Measurements from ENCODE around the gene WNT11.
A peak's percentile ranks its signal among the peaks of the same experiment; 100 is the strongest.
"Not testable (repeated sequence)": the region's sequence is repeated elsewhere in the genome, so short reads cannot be mapped to it uniquely, and the experiment has no call there.

Gene WNT11

DNA sequence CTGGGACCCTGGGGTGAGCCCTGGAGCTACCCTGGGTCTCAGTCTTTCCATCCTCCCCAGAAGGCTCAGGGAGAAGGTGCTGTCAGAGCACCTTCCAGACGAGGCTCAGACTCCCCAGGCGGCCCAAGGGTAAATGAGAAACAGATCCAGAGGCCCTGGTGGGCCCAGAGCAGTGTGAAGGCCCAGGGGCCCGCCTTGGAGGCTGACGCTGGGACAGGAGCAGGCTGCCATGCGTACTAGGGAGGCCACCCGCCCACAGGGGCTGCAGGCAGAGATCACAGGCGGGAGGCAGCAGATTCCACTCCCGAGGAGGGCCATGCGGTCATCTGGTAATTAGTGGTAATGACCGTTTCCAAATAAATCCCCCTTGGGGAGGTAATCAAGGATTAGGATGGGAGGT, 5.2 kb downstream of the WNT11 start:
- no peak for DNase-seq

GRCh38 chr11:76200006-76200940, 6.0 kb downstream of the WNT11 start:
- no peak for DNase-seq

GRCh38 chr11:76198691-76199090, 7.6 kb downstream of the WNT11 start:
- not testable (repeated sequence) for DNase-seq

DNA sequence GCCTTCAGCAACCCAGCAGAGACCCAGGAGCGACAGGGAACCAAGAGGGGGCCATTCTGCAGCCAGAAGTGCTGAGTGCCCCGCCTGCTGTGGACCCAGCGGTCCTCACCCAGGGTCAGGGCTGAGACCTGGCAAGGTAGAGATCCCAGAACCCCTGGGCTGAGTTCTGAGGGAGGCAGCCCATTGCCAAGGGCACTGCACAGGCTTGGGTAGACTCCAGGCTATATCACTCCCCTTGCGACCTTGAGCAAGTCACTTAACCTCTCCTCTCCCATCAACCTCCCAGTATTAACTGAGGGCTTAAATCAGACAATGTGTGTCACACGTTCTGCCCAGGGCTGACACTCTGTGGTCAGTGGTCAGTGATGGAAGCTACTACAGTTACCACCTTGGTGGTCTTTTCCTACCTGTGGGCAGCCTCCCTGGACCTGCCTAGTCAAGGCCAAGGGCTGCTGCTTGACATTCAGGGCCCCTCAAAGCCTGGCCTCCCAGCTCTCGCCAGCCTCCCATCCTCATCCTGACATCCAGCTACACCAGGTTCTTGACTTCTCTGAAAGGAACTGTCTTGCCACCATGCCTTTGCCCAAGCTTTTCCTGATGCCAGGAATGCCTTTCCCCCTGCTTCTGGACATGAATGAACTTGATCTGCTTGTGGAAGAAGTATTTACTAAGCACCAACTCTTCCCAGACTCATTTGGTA, 8.2 kb downstream of the WNT11 start:
- no peak for DNase-seq

GRCh38 chr11:76197332-76197731, 9.0 kb downstream of the WNT11 start:
- DNase-seq = no peak

GRCh38 chr11:76196849-76197248, 9.5 kb downstream of the WNT11 start:
- no peak for DNase-seq

GRCh38 chr11:76194872-76195668, 11.2 kb downstream of the WNT11 start:
- no peak for DNase-seq

- DNase-seq = no peak
These were observed 13.1 kb downstream of the WNT11 start for GRCh38 chr11:76193219-76193618.

GRCh38 chr11:76190376-76190775, 15.9 kb downstream of the WNT11 start:
- no peak for DNase-seq

DNA sequence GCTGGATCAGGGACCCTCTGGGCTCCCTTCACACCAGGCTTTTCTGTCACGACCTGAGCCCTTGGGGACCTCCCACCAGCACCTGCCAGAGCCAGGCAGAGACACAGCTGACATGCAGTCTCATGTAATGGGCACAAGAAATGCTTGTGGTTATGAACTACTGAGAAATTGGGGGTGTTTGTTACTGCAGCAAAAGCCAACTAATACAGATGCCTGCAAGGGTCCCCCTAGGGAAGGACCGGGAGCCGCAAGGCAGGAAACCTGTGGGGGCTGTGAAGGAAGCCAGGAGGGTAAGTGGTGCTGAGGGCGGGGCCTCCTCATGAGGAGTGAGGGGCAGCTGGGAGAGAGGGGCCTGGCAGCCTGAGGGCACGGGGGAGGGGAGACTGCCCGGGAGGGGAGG, 16.6 kb downstream of the WNT11 start:
- no peak for DNase-seq

GRCh38 chr11:76188873-76189272, 17.4 kb downstream of the WNT11 start:
- DNase-seq = no peak

- no peak for DNase-seq
These were observed 19.5 kb downstream of the WNT11 start for GRCh38 chr11:76186776-76187279.

DNA sequence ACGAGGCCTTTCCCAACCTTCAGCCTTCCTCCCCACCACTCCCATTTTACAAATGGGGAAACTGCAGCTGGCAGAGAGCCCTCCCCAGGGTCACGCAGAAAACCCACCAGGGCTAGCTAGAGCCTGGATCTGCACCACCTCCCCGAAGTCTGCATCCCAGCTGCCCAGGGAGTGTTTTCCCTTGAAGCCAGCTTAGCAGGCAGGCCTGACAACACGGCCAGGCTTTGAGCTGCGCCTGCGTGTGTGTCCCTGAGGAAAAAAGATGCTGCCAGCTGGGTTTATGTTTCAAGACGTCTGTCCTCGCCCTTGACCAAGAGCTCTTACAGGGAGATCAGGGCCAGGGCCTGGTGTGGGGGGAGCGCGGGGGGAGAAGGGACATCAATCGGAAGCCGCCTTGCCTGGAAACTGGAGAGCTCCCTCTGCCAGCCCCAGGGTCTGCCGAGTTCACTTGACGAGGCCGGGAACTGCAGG, 20.3 kb downstream of the WNT11 start:
- peak; percentile 83 for DNase-seq

GRCh38 chr11:76185511-76185910, 20.8 kb downstream of the WNT11 start:
- DNase-seq = no peak

- DNase-seq = no peak
These were observed 21.7 kb downstream of the WNT11 start for GRCh38 chr11:76184551-76184993.

- no peak for DNase-seq
These were observed 24.9 kb downstream of the WNT11 start for GRCh38 chr11:76181371-76181770.

DNA sequence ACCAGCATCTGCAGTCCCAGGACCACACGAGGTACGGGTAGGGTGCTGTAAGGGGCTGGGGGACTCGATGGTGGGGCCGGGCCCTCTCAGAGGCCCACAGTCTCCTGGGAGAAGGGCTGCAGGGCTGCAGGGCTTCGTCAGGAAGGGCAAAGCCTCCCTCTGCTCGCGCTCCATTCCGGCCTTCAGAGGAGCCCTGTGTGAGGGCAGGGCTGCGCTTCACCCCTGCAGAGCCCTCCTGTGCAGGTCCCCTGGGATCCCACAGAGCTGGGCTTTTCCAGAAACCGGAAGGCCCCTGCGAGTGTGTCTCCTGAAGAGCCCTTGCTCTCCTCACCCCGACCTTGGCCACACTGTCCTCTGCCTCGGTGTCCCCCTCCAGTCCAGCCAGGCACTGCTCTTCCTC, 27.2 kb downstream of the WNT11 start:
- DNase-seq = no peak

- DNase-seq = no peak
These were observed 29.0 kb downstream of the WNT11 start for GRCh38 chr11:76177250-76177686.

DNA sequence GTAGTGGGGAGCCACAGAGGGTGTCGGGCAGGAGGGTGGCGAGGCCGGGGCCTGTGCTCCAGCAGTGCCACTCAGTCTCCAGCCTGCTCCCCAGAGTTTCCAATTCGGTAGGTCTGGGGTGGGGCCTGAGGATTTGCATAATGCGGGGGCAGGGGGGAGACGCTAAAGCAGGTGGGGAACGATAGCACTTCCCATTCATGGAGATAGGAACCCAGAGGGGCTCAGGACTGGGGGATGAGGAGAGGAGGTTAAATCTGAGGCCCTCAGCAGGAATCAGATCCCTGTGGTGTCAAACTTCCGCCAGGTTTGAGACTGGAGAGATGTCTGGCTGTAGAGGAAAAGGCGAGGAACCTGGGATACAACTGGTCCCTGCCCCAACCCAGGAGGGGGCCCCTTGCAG, 29.8 kb downstream of the WNT11 start:
- DNase-seq = no peak

DNA sequence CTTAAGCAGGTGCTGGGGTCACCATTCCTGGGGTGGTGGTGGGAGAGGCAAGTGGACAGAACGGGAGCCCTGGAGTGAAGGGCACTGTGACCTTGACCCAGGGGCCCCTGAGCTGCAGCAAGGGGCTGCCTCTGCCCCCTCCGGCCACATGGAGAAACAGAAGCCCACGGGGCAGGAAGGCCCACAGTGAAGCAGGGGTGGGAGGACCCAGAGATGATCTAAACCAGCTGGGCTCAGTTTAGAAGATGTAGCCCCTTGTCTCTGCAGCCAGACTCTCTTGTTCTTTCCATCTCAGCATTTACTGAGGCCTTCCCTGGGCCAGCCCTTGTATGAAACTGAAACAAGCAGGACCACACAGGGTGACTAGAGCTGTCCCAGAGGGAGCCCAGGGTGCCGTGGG, 30.5 kb downstream of the WNT11 start:
- DNase-seq = no peak

DNA sequence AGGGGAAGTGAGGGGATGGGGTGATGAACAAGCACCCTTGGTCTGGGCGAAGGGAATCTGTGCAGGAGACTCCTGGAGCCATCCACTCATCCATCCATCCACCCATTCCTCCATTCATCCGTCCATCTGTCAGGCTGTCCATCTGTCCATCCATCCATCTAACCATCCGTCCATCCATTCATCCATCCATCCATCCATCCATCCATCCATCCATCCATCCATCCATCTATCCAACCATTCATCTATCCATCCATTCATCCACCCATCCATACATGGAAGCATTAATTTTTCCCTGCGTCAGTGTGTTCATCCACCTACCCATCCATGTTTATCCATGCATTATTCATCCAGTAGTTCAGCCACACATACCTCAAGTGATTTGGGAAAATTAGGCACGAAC, 32.0 kb downstream of the WNT11 start:
- no peak for DNase-seq

DNA sequence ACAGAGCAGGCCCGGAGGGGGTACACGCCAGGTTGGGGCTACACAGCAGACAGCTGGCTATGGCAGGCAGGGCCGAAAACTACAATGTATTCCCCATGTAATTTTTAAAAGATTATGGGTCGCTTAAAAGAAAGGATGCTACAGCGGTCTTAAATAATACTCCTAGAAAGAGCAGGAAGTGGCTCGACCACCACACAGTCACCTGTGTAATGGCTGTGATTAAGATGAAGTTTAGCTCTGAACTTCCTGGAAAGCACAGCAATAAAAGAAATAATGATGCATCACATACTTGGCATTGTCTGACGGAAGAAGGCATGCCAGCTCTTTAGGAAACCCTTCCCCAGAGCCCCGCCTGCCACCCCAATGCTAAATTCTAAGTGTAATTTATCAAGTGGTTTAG, 32.6 kb downstream of the WNT11 start:
- DNase-seq = no peak

DNA sequence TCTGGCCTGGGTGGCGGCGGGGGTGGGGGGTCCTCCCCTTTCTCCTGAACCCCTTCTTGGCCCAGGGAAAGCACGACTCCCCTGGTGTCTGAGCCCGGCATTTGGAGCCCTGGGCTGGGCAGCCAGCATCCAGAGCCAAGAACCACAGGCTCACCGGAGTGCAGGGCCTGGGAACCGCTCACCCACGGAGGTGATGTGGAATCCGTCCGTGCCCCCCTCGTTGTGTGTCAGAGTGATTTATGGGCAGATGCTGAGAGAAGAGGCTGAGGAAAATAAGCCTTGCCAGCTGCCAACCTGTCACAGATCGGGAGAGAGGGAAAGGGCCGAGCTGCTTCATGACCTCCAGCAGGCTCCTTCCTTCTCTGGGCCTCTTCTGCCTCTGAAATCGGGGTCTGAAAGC, 33.7 kb downstream of the WNT11 start:
- no peak for DNase-seq
